ENCODE results near the gene ENAH. TPM values are rescaled to one million over a fixed set of nuclear protein-coding genes. Genes with fewer than 3 reads are reported as not detected.
"Not testable (repeated sequence)": the region's sequence is repeated elsewhere in the genome, so short reads cannot be mapped to it uniquely, and the experiment has no call there.

Gene ENAH
- total RNA-seq, 3 donors from 2014 or later = 0.90 to 1.3 (median 1.1) TPM

DNA sequence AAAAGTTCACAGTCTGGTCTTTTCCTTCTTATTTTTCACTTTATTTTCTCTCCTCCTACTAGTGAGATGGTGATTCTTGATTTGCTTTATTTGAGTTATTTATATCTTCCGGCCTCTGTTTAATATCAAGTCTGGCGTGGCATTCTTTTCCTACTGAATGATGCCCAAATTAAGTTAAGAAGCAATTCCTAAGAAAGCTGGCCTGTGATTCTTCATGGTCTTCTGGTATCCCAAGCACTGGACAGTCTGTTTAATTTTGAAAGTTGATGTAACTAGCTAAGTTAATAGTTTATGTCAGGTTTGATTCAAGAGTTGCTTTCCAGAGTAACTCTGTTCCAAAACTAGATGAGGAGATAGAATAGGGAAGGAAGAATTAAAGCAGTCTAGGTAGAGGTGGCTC, 9.2 kb upstream of the ENAH start:
- DNase-seq (no peak), ATAC-seq (no peak)
- Mint-ChIP-seq H3K36me3 (ENCODE audit: insufficient read depth) (no peaks in the 10 kb centered on the region), H3K27me3 (ENCODE audit: low read depth) (no peaks in the 10 kb centered on the region), H3K9me3 (no peaks in the 10 kb centered on the region), H3K4me3 (no peak overlapping the region), H3K4me1 (ENCODE audit: low read depth) (peaks cover 5% of the 10 kb centered on the region)

DNA sequence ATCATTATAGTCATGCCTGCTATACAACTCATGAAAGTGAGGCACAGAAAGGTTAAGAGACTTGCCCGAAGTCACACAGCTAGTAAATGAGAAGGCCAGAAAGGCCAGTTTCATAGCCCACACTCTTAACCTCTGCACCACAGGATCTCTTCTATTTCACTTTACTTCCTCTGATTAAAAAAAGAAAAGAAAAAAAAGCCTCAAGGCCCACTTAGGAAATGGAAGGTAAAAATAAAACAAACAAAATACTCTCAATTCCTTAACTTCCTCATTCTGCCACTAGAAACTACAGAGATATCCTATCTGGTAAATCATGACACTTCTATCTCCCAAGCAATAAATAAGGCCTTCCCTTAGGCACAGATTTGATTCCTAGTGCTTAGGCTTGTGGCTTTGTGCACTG, 7.6 kb upstream of the ENAH start:
- no peaks in the 10 kb centered on the region for H3K9me3 Mint-ChIP-seq
- DNase-seq = no peak
- H3K36me3 Mint-ChIP-seq (ENCODE audit: insufficient read depth) = no peaks in the 10 kb centered on the region
- peaks cover 1% of the 10 kb centered on the region for H3K27me3 Mint-ChIP-seq (ENCODE audit: low read depth)
- no peak for ATAC-seq
- H3K4me1 Mint-ChIP-seq (ENCODE audit: low read depth) = peaks cover 5% of the 10 kb centered on the region
- no peak overlapping the region for H3K4me3 Mint-ChIP-seq

DNA sequence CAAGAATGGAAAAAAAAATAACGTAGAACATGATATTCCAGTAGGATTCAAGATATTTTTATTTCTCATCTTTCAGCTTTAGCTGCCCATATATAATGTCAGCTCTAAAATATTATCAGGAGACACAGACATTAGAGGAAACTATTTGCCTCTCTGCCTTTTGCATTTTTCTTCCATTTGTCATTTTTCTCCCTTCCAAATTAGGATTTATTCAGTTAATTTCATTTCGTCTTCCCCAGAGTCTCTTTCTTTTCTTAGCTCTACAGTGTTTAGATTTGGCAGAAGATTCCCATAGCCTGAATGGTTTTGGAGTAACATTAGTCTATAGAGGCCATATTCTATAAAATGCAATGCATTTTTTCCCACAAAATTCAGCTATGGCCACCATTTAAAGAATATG, 5.1 kb upstream of the ENAH start:
- no peak for DNase-seq

DNA sequence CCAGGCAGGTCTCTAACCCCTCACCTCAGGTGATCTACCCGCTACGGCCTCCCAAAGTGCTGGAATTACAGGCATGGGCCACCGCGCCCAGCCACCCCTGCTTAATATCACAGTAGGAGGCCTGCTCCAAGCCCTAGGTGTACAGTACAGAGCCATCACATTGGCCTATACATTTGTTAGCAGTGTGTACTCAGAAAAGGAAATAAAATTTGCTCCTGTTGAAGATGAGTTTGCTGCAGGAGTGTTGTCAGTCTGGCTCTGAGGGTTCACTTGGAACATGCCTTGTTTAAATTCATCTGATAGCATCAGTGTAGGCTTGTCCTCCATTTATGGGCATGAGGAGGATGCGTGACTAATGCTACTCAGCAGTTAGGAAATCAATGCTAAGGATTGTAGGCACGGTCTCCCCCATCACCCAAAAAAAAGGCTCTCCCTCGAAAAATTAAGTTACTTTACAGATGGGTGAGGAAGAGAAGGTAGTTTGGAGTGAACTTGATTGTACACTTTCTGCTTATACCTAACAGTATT, 4.6 kb upstream of the ENAH start:
- DNase-seq = no peak
- Mint-ChIP-seq H3K4me1 (ENCODE audit: low read depth) (peaks cover 9% of the 10 kb centered on the region), H3K9me3 (no peaks in the 10 kb centered on the region), H3K36me3 (ENCODE audit: insufficient read depth) (no peaks in the 10 kb centered on the region), H3K4me3 (no peak overlapping the region), H3K27me3 (ENCODE audit: low read depth) (peaks cover 8% of the 10 kb centered on the region)
- no peak for ATAC-seq

More for the DNA sequence above, 5.1 kb upstream of the ENAH start:
- H3K9me3 Mint-ChIP-seq = no peaks in the 10 kb centered on the region
- peaks cover 9% of the 10 kb centered on the region for H3K4me1 Mint-ChIP-seq (ENCODE audit: low read depth)
- no peaks in the 10 kb centered on the region for H3K36me3 Mint-ChIP-seq (ENCODE audit: insufficient read depth)
- ATAC-seq = no peak
- no peak overlapping the region for H3K4me3 Mint-ChIP-seq
- peaks cover 8% of the 10 kb centered on the region for H3K27me3 Mint-ChIP-seq (ENCODE audit: low read depth)

DNA sequence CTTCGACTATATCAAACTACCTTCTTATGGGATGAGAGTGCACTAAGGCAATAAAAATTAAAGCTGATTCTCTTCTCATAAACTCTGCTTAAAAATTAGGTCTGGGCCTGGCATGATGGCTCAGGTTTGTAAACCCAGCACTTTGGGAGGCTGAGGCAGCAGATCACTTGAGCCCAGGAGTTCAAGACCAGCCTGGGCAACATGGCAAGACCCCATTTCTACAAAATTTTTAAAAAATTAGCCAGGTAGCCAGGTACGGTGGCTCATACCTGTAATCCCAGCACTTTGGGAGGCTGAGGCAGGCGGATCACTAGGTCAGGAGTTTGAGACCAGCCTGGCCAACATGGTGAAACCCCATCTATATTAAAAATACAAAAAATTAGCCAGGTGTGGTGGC, 3.3 kb upstream of the ENAH start:
- not testable (repeated sequence) for ATAC-seq; DNase-seq; H3K36me3 Mint-ChIP-seq (ENCODE audit: insufficient read depth); H3K9me3 Mint-ChIP-seq; H3K4me3 Mint-ChIP-seq
- Mint-ChIP-seq H3K27me3 (ENCODE audit: low read depth) (peaks cover 12% of the 10 kb centered on the region), H3K4me1 (ENCODE audit: low read depth) (peaks cover 20% of the 10 kb centered on the region)

DNA sequence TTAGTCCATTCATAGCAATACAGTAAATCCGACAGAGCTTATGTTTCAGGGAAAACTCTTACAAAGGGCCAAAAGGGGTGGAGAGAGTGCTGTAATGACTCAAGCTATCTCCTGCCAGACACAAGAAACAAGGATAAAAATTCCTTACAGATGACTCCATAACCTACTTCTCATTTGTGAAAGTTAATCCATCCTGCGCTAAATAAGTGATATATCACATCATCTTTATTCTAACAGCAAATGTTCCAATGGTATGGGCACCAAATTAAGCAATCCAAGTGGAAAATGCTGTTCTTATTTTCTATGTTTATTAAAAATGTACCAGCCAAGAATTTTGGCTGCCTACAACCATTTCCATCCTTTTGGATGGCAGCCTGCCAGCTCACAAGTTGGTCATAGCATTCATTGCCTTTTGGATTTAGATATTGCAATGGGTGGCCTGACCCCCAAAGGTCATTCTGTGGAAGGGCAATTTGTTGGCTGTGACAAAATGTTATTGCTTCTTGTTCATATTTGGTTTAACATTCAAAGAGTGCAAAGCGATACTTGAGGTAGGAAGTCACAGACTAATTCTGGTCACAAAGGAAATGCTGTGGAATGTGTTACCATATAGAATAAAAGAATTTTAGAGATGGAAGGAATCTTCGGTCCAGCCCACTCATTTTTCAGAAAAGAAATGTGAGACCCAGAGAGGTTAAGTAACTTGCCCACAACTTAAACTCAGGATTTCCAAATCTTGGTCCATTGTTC, 2.8 kb upstream of the ENAH start:
- DNase-seq (no peak), ATAC-seq (no peak)
- Mint-ChIP-seq H3K4me3 (no peak overlapping the region), H3K4me1 (ENCODE audit: low read depth) (peaks cover 18% of the 10 kb centered on the region), H3K36me3 (ENCODE audit: insufficient read depth) (no peaks in the 10 kb centered on the region), H3K9me3 (no peaks in the 10 kb centered on the region), H3K27me3 (ENCODE audit: low read depth) (peaks cover 14% of the 10 kb centered on the region)

- DNase-seq (no peak), ATAC-seq (no peak)
- Mint-ChIP-seq H3K27me3 (ENCODE audit: low read depth) (peaks cover 20% of the 10 kb centered on the region), H3K4me3 (peak overlapping the region; percentile 77), H3K36me3 (ENCODE audit: insufficient read depth) (no peaks in the 10 kb centered on the region), H3K9me3 (no peaks in the 10 kb centered on the region), H3K4me1 (ENCODE audit: low read depth) (peaks cover 15% of the 10 kb centered on the region)
These were observed 2.0 kb upstream of the ENAH start for GRCh38 chr1:225654688-225655508.

GRCh38 chr1:225654277-225654597, 1.3 kb upstream of the ENAH start:
- DNase-seq (no peak), ATAC-seq (no peak)
- H3K9me3 Mint-ChIP-seq = no peaks in the 10 kb centered on the region
- peak overlapping the region; percentile 77 for H3K4me3 Mint-ChIP-seq
- peaks cover 24% of the 10 kb centered on the region for H3K27me3 Mint-ChIP-seq (ENCODE audit: low read depth)
- H3K36me3 Mint-ChIP-seq (ENCODE audit: insufficient read depth) = no peaks in the 10 kb centered on the region
- H3K4me1 Mint-ChIP-seq (ENCODE audit: low read depth) = peaks cover 15% of the 10 kb centered on the region

- peak; percentile 47 to 59 for ATAC-seq
- Mint-ChIP-seq H3K27me3 (ENCODE audit: low read depth) (peaks cover 26% of the 10 kb centered on the region), H3K4me3 (peak overlapping the region; percentile 77), H3K9me3 (no peaks in the 10 kb centered on the region), H3K36me3 (ENCODE audit: insufficient read depth) (no peaks in the 10 kb centered on the region), H3K4me1 (ENCODE audit: low read depth) (peaks cover 15% of the 10 kb centered on the region)
- peak; percentile 10 for DNase-seq
These were observed 747 bp upstream of the ENAH start for GRCh38 chr1:225653463-225654276.

DNA sequence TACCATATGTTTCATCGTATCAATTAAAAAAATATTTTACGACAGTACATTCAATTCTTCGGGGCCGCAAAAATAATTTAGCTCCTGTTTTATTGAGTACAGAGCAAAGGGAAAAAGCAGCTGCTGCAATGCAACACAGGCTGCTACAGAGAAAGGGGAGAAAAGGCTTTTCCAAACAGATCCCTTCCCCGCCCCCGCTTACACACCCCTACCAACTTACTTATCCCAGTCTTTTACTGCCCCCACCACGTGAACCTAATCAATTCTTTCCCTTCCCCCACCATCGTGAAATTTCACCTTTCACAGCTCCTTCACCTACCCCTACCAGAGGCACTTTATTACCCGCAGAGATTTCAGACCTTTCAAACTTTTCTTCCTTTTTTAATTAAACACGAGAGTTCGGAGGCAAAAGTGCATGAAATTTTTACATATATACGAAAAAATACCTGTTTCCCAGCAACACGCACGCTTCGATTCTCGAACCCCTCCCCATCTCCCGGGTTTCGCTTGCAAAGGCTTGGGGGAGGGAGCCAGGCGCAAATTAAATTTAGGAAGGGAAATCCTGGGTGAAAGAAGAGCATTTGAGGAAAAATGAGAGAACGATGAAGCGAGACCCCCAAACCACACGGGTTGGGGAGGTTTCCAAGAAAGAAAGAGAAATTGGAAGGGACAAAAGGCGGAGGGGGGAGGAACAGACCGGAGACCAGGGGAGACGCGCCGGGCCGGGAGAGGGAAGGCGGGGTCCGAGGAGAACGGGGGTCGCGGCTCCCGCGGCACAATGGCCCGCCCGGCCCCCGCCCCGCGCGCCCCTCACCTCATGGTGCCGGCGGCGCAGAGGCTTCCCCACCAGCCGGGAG, 823 bp downstream of the ENAH start:
- Mint-ChIP-seq H3K36me3 (ENCODE audit: insufficient read depth) (no peaks in the 10 kb centered on the region), H3K9me3 (no peaks in the 10 kb centered on the region), H3K4me3 (peak overlapping the region; percentile 84), H3K4me1 (ENCODE audit: low read depth) (peaks cover 15% of the 10 kb centered on the region), H3K27me3 (ENCODE audit: low read depth) (peaks cover 33% of the 10 kb centered on the region)
- no peak for DNase-seq
- ATAC-seq = no peak

- DNase-seq = no peak
- peaks cover 15% of the 10 kb centered on the region for H3K4me1 Mint-ChIP-seq (ENCODE audit: low read depth)
- H3K36me3 Mint-ChIP-seq (ENCODE audit: insufficient read depth) = no peaks in the 10 kb centered on the region
- no peaks in the 10 kb centered on the region for H3K9me3 Mint-ChIP-seq
- H3K27me3 Mint-ChIP-seq (ENCODE audit: low read depth) = peaks cover 33% of the 10 kb centered on the region
- ATAC-seq = no peak
- H3K4me3 Mint-ChIP-seq = peak overlapping the region; percentile 84
These were observed 1.5 kb downstream of the ENAH start for GRCh38 chr1:225651376-225651871.

DNA sequence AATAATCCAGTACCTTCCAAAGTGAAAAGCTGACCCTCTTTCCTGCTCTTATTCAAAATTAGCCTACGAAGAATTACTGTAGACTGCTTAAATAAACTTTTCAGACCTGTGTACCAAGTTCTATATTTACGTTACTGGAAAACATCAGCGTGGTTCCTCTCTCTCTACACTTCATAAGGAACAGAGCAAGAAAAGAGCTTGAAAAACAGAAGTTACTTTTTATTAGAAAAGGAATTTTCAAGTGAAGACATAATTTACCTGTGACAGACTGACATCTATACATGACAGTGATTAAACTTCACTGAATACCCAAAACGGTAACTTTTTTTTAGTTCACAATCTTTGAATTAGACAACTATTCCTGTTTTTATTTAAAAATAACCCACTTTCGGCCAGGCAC, 2.7 kb downstream of the ENAH start:
- Mint-ChIP-seq H3K4me1 (ENCODE audit: low read depth) (peaks cover 15% of the 10 kb centered on the region), H3K36me3 (ENCODE audit: insufficient read depth) (no peaks in the 10 kb centered on the region), H3K4me3 (no peak overlapping the region), H3K27me3 (ENCODE audit: low read depth) (peaks cover 35% of the 10 kb centered on the region), H3K9me3 (no peaks in the 10 kb centered on the region)
- ATAC-seq (no peak), DNase-seq (no peak)

- Mint-ChIP-seq H3K4me3 (no peak overlapping the region), H3K27me3 (ENCODE audit: low read depth) (peaks cover 27% of the 10 kb centered on the region), H3K4me1 (ENCODE audit: low read depth) (no peaks in the 10 kb centered on the region), H3K36me3 (ENCODE audit: insufficient read depth) (no peaks in the 10 kb centered on the region), H3K9me3 (no peaks in the 10 kb centered on the region)
- no peak for DNase-seq
- ATAC-seq = no peak
These were observed 7.6 kb downstream of the ENAH start for GRCh38 chr1:225645194-225645895.
